ENCODE results near the gene PGS1. TPM values are rescaled to one million over a fixed set of nuclear protein-coding genes. Genes with fewer than 3 reads are reported as not detected.

The PGS1 gene
- total and polyA plus RNA-seq, 2 of the 8 experiments (the other 6 are each of a cell fraction or from before 2014, with no cell fraction given) = 46.7 to 60.0 TPM

- TF ChIP-seq CHD7 (IDR thresholded peaks at IDR 0.05; ENCODE audit: insufficient replicate concordance, low read length) (no peak), NANOG (IDR thresholded peaks at IDR 0.05; ENCODE audit: insufficient read depth, low read depth, low read length, poor library complexity, severe bottlenecking) (no peak), GTF2F1 (IDR thresholded peaks at IDR 0.05; ENCODE audit: borderline replicate concordance, low read depth, low read length) (no peak), JUN (IDR thresholded peaks at IDR 0.05; ENCODE audit: low read depth, low read length) (no peak), ATF3 (IDR thresholded peaks at IDR 0.05; ENCODE audit: insufficient read depth, low read depth, low read length) (no peak), E2F6 (IDR thresholded peaks at IDR 0.05) (no peak), EZH2 (IDR thresholded peaks at IDR 0.05; ENCODE audit: low read depth, low read length, severe bottlenecking) (no peak), POLR2AphosphoS5 (IDR thresholded peaks at IDR 0.05; ENCODE audit: low read depth, low read length) (no peak), MAFK (IDR thresholded peaks at IDR 0.05; ENCODE audit: low read depth, low read length) (no peak), YY1 (IDR thresholded peaks at IDR 0.05; ENCODE audit: low read depth, low read length) (no peak), SUZ12 (IDR thresholded peaks at IDR 0.05; ENCODE audit: low read length) (no peak)
Observed at GRCh38 chr17:78335209-78335608, 43.2 kb upstream of the PGS1 start (continued).
